Body of pancreas (tissue), 4 donors: ENCODE data around the gene ANXA6. TPM values are rescaled to one million over a fixed set of nuclear protein-coding genes. Genes with fewer than 3 reads are reported as not detected.
A peak's percentile ranks its signal among the peaks of the same experiment; 100 is the strongest.

Source experiments
- ATAC-seq: fragments of 150-250 bp; one replicate; pipeline ENCODE4 v1.9.1; 2016
- DNase-seq, 4 donors: peaks; one replicate each; pipeline ENCODE4 v3.0.0-alpha.2; 2019
- H3K27ac ChIP-seq, 4 donors: fragments of 200-600 bp; sonication (generic); 1 replicate in 3 of 4; 2 replicates in 1 of 4; pipeline versions ENCODE4 v1.5.1 to v1.6.1; 2016 to 2019; ENCODE audit warnings: mild to moderate bottlenecking in 1 of 4, mixed read lengths in 1 of 4, moderate library complexity in 1 of 4
- H3K27me3 ChIP-seq, 2 donors: fragments of 200-600 bp; sonication (generic); one replicate each; pipeline ENCODE4 v1.6.0; 2016; ENCODE audit warnings: mild to moderate bottlenecking in 1 of 2
- H3K36me3 ChIP-seq, 2 donors: fragments of 200-600 bp; sonication (generic); replicated peaks in 1 of 2; 2 replicates each; pipeline ENCODE4 v1.5.1; 2016; ENCODE audit warnings: low read depth in 2 of 2; ENCODE audit not compliant: insufficient read depth in 1 of 2
- H3K4me1 ChIP-seq: fragments of 200-600 bp; sonication (generic); one replicate; pipeline ENCODE4 v1.6.0; 2016
- H3K4me3 ChIP-seq, 2 donors: fragments of 200-600 bp; sonication (generic); 1 replicate in 1 of 2; 2 replicates in 1 of 2; pipeline ENCODE4 v1.5.1; 2016 to 2019
- H3K9me3 ChIP-seq, 3 donors: fragments of 200-600 bp; sonication (generic); 1 replicate in 2 of 3; 2 replicates in 1 of 3; pipeline ENCODE4 v1.5.1; 2016
- POLR2A ChIP-seq, 3 donors: fragments of 450-650 bp; IDR thresholded peaks; one replicate each; pipeline ENCODE4 v1.6.1; 2016; ENCODE audit warnings: antibody characterized with exemption in 3 of 3, mild to moderate bottlenecking in 2 of 3
- WGBS, 2 donors: methylation state at CpG; one replicate each; pipeline ENCODE4 v1.1.5; 2017; 5-methylcytosine and 5-hydroxymethylcytosine counted together
- intact Hi-C: fragments of 100-400 bp; cut with DNase I; formaldehyde crosslinking; loops from one replicate; pipeline ENCODE4 v1.15.1; 2023
- total RNA-seq, 2 donors: library from RNA; depleted of rRNA; stranded (reverse); fragments of >200 nt; gene quantifications; one replicate each; pipeline ENCODE4 v1.1.0, GENCODE V29; 2016
- TF ChIP-seq, protein P1 (sequence below), 7 experiments: fragments of 450-650 bp in 4 of 7; fragments of 200-600 bp in 3 of 7; sonication (generic) in 3 of 7; IDR thresholded peaks; one replicate each; pipeline ENCODE4 v1.5.1; 2016 to 2019; ENCODE audit warnings: antibody characterized with exemption in 7 of 7

ANXA6 gene
- total RNA-seq, 2 donors from 2014 or later = 60.3 to 60.4 TPM

DNA sequence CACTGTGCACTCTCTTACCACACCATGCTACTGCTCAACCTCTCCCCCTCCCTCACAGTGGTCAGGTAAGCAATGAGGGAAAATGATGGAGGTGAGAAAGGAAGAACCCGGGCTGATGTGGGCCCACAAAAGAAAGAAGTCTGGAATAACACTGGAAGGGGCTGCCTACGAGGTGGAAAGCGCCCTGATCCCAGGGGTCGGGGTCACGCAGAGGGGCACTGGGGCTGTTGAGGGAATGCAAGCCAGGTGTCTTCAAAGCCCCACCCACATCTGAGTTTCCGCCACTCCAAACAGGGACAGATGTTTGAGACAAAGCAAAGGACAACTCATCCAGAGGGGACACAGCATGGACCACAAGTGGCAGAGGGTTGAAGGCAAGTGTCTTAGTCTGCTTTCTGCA, 81.0 kb downstream of the ANXA6 start:
- H3K36me3 ChIP-seq = no peaks in the 10 kb centered on the region
- H3K27me3 ChIP-seq = no peaks in the 10 kb centered on the region
- H3K27ac ChIP-seq = peak overlapping the region in 2 of 4 donors; percentile 3 to 96
- H3K4me3 ChIP-seq = no peak overlapping the region
- TF ChIP-seq, protein P1, sequence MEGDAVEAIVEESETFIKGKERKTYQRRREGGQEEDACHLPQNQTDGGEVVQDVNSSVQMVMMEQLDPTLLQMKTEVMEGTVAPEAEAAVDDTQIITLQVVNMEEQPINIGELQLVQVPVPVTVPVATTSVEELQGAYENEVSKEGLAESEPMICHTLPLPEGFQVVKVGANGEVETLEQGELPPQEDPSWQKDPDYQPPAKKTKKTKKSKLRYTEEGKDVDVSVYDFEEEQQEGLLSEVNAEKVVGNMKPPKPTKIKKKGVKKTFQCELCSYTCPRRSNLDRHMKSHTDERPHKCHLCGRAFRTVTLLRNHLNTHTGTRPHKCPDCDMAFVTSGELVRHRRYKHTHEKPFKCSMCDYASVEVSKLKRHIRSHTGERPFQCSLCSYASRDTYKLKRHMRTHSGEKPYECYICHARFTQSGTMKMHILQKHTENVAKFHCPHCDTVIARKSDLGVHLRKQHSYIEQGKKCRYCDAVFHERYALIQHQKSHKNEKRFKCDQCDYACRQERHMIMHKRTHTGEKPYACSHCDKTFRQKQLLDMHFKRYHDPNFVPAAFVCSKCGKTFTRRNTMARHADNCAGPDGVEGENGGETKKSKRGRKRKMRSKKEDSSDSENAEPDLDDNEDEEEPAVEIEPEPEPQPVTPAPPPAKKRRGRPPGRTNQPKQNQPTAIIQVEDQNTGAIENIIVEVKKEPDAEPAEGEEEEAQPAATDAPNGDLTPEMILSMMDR (IDR thresholded peaks at IDR 0.05) = no peak
- no peak for TF ChIP-seq POLR2A (IDR thresholded peaks at IDR 0.05)
- intact Hi-C loops = no loop called here
- no peak for DNase-seq
- H3K9me3 ChIP-seq = no peaks in the 10 kb centered on the region
- WGBS, 2 donors = 91 to 94% methylated on average over 6 of the region's 6 CpGs
- no peak for ATAC-seq
- H3K4me1 ChIP-seq = peaks cover 63% of the 10 kb centered on the region

DNA sequence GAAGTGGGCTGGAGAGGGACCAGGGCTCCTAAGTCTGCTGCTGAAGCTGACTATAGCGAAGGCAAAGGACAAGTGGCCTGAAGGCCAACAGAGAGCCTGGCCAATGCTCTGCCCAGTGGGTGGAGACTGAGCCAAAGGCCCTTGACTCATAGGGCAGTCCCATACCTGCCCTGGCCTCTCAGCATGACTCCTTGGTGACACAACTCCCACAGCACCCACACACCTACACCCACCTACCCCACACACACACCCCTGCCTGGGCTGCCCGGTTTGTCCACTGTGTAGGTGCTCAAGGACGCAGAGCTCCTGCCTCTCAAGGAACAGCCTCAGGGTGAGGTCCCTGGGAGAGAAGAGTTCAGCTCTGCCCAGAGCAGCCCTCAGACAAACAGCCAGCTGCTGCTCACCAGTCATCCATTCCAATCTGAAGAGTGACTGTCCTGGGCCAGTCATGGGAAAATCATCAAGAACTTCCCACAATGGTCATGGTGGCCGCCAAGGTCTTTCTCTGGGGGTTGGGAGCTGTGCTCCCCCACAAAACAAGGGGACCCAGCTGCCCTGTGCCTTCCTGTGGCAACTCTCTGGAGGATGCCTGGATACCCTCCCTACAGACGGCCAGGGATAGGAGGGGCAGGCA, 81.8 kb downstream of the ANXA6 start:
- H3K4me1 ChIP-seq = peaks cover 70% of the 10 kb centered on the region
- peak in 2 of 3 donors; percentile 10 to 26 for TF ChIP-seq POLR2A (IDR thresholded peaks at IDR 0.05)
- TF ChIP-seq, protein P1 (IDR thresholded peaks at IDR 0.05) = no peak
- no peaks in the 10 kb centered on the region for H3K9me3 ChIP-seq
- no peaks in the 10 kb centered on the region for H3K27me3 ChIP-seq
- H3K27ac ChIP-seq = peak overlapping the region; percentile 4 to 96 (median 33)
- intact Hi-C loops = no loop called here
- no peaks in the 10 kb centered on the region for H3K36me3 ChIP-seq
- peak; percentile 61 for ATAC-seq
- WGBS, 2 donors = 30 to 39% methylated on average over 2 to 5 of the region's 5 CpGs
- peak; percentile 69 to 88 (median 82) for DNase-seq
- H3K4me3 ChIP-seq = no peak overlapping the region

DNA sequence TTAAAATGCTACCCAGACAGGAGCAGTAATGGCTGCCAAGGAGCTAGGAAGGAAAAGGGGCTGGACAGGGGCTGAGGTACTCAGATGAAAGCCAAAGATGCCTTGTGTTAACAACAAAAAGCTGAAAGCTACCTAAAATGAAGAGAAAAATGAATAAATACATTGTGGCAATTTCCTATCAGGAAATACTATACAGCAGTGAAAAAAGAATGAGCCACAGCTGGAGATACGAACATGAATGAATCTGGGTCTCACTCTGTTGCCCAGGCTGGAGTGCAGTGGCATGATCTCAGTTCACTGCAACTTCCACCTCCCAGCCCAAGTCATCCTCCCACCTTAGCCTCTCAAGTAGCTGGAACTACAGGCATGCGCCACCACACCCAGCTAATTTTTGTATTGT, 83.0 kb downstream of the ANXA6 start:
- H3K27ac ChIP-seq = no peak overlapping the region
- no peaks in the 10 kb centered on the region for H3K36me3 ChIP-seq
- peaks cover 78% of the 10 kb centered on the region for H3K4me1 ChIP-seq
- no peaks in the 10 kb centered on the region for H3K9me3 ChIP-seq
- H3K4me3 ChIP-seq = no peak overlapping the region
- DNase-seq (no peak), ATAC-seq (no peak)
- intact Hi-C loops = loop anchor here (5.0 kb wide), 1 partner anchor 33 kb away; no protein-coding TSS in a partner anchor
- TF ChIP-seq, protein P1 (IDR thresholded peaks at IDR 0.05) = no peak
- no peak for TF ChIP-seq POLR2A (IDR thresholded peaks at IDR 0.05)
- no peaks in the 10 kb centered on the region for H3K27me3 ChIP-seq
- 95 to 96% methylated on average over 2 of the region's 2 CpGs for WGBS, 2 donors

DNA sequence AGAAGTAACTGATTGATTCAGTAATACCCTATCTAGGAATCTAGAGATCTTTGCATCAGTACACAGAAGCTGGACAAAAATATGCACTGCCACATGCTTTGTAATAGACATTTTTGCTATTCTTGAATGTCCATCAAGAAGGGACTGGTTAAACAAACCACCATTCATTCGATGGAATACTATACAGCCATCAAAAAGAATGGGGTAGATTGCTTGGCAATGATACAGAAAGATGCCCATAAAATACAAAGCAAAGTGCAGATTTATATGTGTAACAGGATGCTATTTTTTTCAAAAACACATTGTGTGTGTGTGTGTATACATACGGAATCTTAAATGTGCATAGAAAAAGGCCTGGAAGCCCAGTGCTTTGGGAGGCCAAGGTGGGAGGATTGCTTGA, 84.3 kb downstream of the ANXA6 start:
- H3K27ac ChIP-seq = no peak overlapping the region
- peaks cover 78% of the 10 kb centered on the region for H3K4me1 ChIP-seq
- intact Hi-C loops = loop anchor here (5.0 kb wide), 1 partner anchor 34 kb away; no protein-coding TSS in a partner anchor
- H3K4me3 ChIP-seq = no peak overlapping the region
- no peaks in the 10 kb centered on the region for H3K36me3 ChIP-seq
- ATAC-seq = no peak
- no peaks in the 10 kb centered on the region for H3K9me3 ChIP-seq
- no peak for DNase-seq
- TF ChIP-seq, protein P1 (IDR thresholded peaks at IDR 0.05) = no peak
- no peaks in the 10 kb centered on the region for H3K27me3 ChIP-seq
- 90 to 95% methylated on average over 2 of the region's 2 CpGs for WGBS, 2 donors

DNA sequence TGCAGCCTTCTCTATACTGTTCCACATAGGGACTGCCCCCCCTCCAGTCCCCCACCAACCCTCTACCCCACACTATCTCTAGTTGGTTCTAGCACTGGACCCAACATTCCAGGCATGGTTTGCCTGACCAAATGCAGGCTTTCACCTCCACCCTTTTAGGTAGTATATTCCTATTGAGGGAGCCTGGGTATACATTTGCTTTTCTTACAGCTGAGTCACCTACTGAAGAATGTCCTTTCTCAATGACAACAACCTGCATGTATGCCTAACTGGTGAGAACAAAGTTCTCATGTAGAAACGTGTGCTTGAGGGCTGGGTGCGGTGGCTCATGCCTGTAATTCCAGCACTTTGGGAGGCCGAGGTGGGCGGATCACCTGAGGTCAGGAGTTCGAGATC, 85.0 kb downstream of the ANXA6 start:
- H3K27ac ChIP-seq = no peak overlapping the region
- H3K4me3 ChIP-seq = no peak overlapping the region
- TF ChIP-seq, protein P1 (IDR thresholded peaks at IDR 0.05) = no peak
- TF ChIP-seq POLR2A (IDR thresholded peaks at IDR 0.05) = no peak
- peaks cover 78% of the 10 kb centered on the region for H3K4me1 ChIP-seq
- H3K36me3 ChIP-seq = no peaks in the 10 kb centered on the region
- no peak for DNase-seq
- no peaks in the 10 kb centered on the region for H3K9me3 ChIP-seq
- intact Hi-C loops = loop anchor here (5.0 kb wide), 1 partner anchor 35 kb away; no protein-coding TSS in a partner anchor
- 77 to 96% methylated on average over 4 to 5 of the region's 5 CpGs for WGBS, 2 donors
- H3K27me3 ChIP-seq = no peaks in the 10 kb centered on the region
- no peak for ATAC-seq
